Fibroblast of lung (primary cell): Measurements from ENCODE around the gene ELL.

Experiments used
- EZH2 ChIP-seq: IDR thresholded peaks from 2 replicates; pipeline ENCODE4 v1.5.1; 2012; ENCODE audit warnings: low read length, control low read depth, mild to moderate bottlenecking; ENCODE audit errors: missing control alignments
- TF ChIP-seq, protein P1 (sequence below), 2 donors: IDR thresholded peaks in 1 of 2; conservative IDR thresholded peaks in 1 of 2; 1 replicate in 1 of 2; 2 replicates in 1 of 2; pipeline ENCODE4 v1.5.1; 2011 to 2012; ENCODE audit warnings: low read length in 2 of 2, control low read depth in 1 of 2, inconsistent platforms in 1 of 2, low read depth in 1 of 2, mild to moderate bottlenecking in 1 of 2

DNA sequence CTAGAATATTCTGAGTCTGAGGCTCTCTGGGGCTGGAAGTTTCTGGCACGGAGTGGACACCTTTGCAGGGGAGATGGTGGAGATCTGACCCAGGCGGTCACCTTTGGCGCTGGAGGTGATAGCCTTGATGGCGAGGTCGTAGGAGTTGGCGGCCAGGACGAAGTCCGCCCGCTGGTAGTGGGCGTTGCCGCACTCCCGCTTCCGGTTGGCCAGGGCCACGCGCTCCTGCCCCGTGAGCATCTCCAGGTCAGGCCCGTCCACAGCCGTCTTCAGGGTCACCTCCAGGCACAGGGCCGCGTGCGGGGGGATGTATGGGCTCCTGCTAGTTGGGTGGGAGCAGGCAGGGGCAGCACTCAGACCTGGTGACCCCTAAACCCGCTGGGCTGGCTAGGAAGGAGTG, 16.2 kb upstream of the ELL start:
- TF ChIP-seq, protein P1, sequence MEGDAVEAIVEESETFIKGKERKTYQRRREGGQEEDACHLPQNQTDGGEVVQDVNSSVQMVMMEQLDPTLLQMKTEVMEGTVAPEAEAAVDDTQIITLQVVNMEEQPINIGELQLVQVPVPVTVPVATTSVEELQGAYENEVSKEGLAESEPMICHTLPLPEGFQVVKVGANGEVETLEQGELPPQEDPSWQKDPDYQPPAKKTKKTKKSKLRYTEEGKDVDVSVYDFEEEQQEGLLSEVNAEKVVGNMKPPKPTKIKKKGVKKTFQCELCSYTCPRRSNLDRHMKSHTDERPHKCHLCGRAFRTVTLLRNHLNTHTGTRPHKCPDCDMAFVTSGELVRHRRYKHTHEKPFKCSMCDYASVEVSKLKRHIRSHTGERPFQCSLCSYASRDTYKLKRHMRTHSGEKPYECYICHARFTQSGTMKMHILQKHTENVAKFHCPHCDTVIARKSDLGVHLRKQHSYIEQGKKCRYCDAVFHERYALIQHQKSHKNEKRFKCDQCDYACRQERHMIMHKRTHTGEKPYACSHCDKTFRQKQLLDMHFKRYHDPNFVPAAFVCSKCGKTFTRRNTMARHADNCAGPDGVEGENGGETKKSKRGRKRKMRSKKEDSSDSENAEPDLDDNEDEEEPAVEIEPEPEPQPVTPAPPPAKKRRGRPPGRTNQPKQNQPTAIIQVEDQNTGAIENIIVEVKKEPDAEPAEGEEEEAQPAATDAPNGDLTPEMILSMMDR (conservative IDR thresholded peaks at IDR 0.05 in 1 of 2, IDR thresholded peaks at IDR 0.05 in 1 of 2; ENCODE audit: low read depth in 1 of 2, low read length in 2 of 2): no peak
- TF ChIP-seq EZH2: no peak
